ENCODE measurements around the gene GRIK1. TPM values are rescaled to one million over a fixed set of nuclear protein-coding genes. Genes with fewer than 3 reads are reported as not detected.

Gene GRIK1
- total RNA-seq, 1 experiment from 2014 or later: not detected

DNA sequence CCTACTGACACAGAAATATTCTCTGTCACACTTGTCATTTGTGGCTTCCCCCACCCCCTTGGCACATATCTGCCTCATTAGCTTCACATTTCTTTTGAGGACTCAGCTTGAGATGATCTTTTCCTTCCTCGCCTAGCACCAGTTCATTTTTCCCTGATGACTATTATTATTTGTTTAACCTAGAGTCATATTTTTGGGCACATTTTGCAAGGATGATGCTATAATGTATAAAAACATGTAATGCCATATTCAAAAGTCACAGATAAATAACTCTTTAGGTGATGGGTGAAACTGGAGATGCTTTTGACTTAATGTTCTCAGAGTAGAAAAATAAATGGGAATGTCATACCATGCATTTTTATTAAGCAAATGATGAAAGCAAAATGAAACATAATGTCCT is 438.3 kb downstream of the GRIK1 start:
- intact Hi-C loops (cut with micrococcal nuclease; ENCODE audit: unreplicated experiment): no loop called here
- Histone ChIP-seq H4K20me1 (ENCODE audit: insufficient read depth) (no peaks in the 10 kb centered on the region), H3K27ac (no peak overlapping the region), H3K4me2 (no peak overlapping the region), H3K4me3 (no peak overlapping the region), H3K4me1 (replicated peaks; ENCODE audit: insufficient read depth) (no peaks in the 10 kb centered on the region), H3F3A (ENCODE audit: insufficient read depth, low read depth) (no peaks in the 10 kb centered on the region), H3K9me2 (ENCODE audit: insufficient read depth) (no peaks in the 10 kb centered on the region), H3K9me3 (ENCODE audit: insufficient read depth, low read depth) (peaks cover 4% of the 10 kb centered on the region; the same call in 1 of the 2 replicates), H3K27me3 (ENCODE audit: insufficient read depth, low read depth) (no peaks in the 10 kb centered on the region), H3K36me3 (ENCODE audit: low read depth) (no peaks in the 10 kb centered on the region), H2AFZ (no peak overlapping the region), H3K79me2 (ENCODE audit: low read depth) (no peaks in the 10 kb centered on the region)
- no TSS peak for BruUV-seq (replicated peaks)
- DNase-seq: no peak
- CTCF ChIA-PET: interaction anchor here (0.6 kb wide), 1 partner anchor 449 kb away, joined by 3 read pairs; no protein-coding TSS in a partner anchor
- TF ChIP-seq, protein P1, sequence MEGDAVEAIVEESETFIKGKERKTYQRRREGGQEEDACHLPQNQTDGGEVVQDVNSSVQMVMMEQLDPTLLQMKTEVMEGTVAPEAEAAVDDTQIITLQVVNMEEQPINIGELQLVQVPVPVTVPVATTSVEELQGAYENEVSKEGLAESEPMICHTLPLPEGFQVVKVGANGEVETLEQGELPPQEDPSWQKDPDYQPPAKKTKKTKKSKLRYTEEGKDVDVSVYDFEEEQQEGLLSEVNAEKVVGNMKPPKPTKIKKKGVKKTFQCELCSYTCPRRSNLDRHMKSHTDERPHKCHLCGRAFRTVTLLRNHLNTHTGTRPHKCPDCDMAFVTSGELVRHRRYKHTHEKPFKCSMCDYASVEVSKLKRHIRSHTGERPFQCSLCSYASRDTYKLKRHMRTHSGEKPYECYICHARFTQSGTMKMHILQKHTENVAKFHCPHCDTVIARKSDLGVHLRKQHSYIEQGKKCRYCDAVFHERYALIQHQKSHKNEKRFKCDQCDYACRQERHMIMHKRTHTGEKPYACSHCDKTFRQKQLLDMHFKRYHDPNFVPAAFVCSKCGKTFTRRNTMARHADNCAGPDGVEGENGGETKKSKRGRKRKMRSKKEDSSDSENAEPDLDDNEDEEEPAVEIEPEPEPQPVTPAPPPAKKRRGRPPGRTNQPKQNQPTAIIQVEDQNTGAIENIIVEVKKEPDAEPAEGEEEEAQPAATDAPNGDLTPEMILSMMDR (conservative IDR thresholded peaks at IDR 0.05): no peak
- TF ChIP-seq EZH2 (IDR thresholded peaks at IDR 0.05; ENCODE audit: low read depth): no peak
- POLR2A ChIA-PET (ENCODE audit: unreplicated experiment): no interaction called here

GRCh38 chr21:29499734-29500343 is 440.0 kb downstream of the GRIK1 start:
- H3F3A ChIP-seq (ENCODE audit: insufficient read depth, low read depth): no peaks in the 10 kb centered on the region
- CTCF ChIA-PET: interaction anchor here (0.6 kb wide), 1 partner anchor 22 kb away, joined by 5 read pairs; no protein-coding TSS in a partner anchor
- no peak overlapping the region for H2AFZ ChIP-seq
- H3K27ac ChIP-seq: no peak overlapping the region
- peaks cover 4% of the 10 kb centered on the region; the same call in 1 of the 2 replicates for H3K9me3 ChIP-seq (ENCODE audit: insufficient read depth, low read depth)
- POLR2A ChIA-PET (ENCODE audit: unreplicated experiment): no interaction called here
- BruUV-seq (replicated peaks): no TSS peak
- H3K79me2 ChIP-seq (ENCODE audit: low read depth): no peaks in the 10 kb centered on the region
- H3K27me3 ChIP-seq (ENCODE audit: insufficient read depth, low read depth): no peaks in the 10 kb centered on the region
- H3K4me2 ChIP-seq: no peak overlapping the region
- H3K4me1 ChIP-seq (replicated peaks; ENCODE audit: insufficient read depth): no peaks in the 10 kb centered on the region
- H3K4me3 ChIP-seq: no peak overlapping the region
- H3K36me3 ChIP-seq (ENCODE audit: low read depth): no peaks in the 10 kb centered on the region
- no peaks in the 10 kb centered on the region for H3K9me2 ChIP-seq (ENCODE audit: insufficient read depth)
- intact Hi-C loops (cut with micrococcal nuclease; ENCODE audit: unreplicated experiment): no loop called here
- H4K20me1 ChIP-seq (ENCODE audit: insufficient read depth): no peaks in the 10 kb centered on the region
- peak in 1 of 2 experiments; percentile 13 for DNase-seq
- no peak for TF ChIP-seq EZH2 (IDR thresholded peaks at IDR 0.05; ENCODE audit: low read depth)
- TF ChIP-seq, protein P1 (conservative IDR thresholded peaks at IDR 0.05): peak; percentile 71

DNA sequence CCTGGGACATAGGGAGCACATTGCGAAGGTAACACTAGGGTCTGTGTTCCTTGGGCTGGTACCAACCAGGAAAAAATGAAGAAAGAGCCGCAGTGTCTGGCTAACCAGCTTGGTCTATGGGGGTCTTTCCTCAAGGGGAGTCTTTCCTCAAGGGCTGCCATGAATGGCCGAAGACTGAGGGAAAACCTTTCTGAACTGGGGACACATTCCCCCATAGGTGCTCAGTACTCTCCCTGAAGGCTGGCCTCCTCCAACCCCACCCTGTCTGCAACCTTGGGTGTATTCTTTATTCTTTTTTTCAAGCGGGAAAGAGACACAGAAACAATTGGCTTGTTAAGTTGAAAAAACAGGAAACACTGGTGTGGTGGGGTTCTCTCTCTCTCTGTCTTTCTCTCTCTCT is 440.6 kb downstream of the GRIK1 start:
- Histone ChIP-seq H3K9me2 (ENCODE audit: insufficient read depth) (no peaks in the 10 kb centered on the region), H3K79me2 (ENCODE audit: low read depth) (no peaks in the 10 kb centered on the region), H3K27me3 (ENCODE audit: insufficient read depth, low read depth) (no peaks in the 10 kb centered on the region), H3K4me2 (no peak overlapping the region), H3K27ac (no peak overlapping the region), H3F3A (ENCODE audit: insufficient read depth, low read depth) (no peaks in the 10 kb centered on the region), H3K4me3 (no peak overlapping the region), H2AFZ (no peak overlapping the region), H3K36me3 (ENCODE audit: low read depth) (no peaks in the 10 kb centered on the region), H3K9me3 (ENCODE audit: insufficient read depth, low read depth) (peaks cover 4% of the 10 kb centered on the region; the same call in 1 of the 2 replicates), H3K4me1 (replicated peaks; ENCODE audit: insufficient read depth) (no peaks in the 10 kb centered on the region), H4K20me1 (ENCODE audit: insufficient read depth) (no peaks in the 10 kb centered on the region)
- DNase-seq: no peak
- POLR2A ChIA-PET (ENCODE audit: unreplicated experiment): no interaction called here
- CTCF ChIA-PET: interaction anchor here (0.7 kb wide), 1 partner anchor 223 kb away, joined by 4 read pairs; no protein-coding TSS in a partner anchor
- no TSS peak for BruUV-seq (replicated peaks)
- intact Hi-C loops (cut with micrococcal nuclease; ENCODE audit: unreplicated experiment): no loop called here
- TF ChIP-seq EZH2 (IDR thresholded peaks at IDR 0.05; ENCODE audit: low read depth): no peak
- TF ChIP-seq, protein P1 (conservative IDR thresholded peaks at IDR 0.05): no peak

All from PC-9 (cell line).